ENCODE data around the gene PDE11A.
"Not testable (repeated sequence)": the region's sequence is repeated elsewhere in the genome, so short reads cannot be mapped to it uniquely, and the experiment has no call there.

PDE11A gene

GRCh38 chr2:178074123-178075005, 1.8 kb upstream of the PDE11A start:
- DNase-seq (ENCODE audit: low read depth) = no peak

- no peak for DNase-seq (ENCODE audit: low read depth)
Observed at GRCh38 chr2:178072000-178072382, 586 bp downstream of the PDE11A start.

- DNase-seq (ENCODE audit: low read depth) = no peak
Observed at GRCh38 chr2:178070824-178071223, 1.8 kb downstream of the PDE11A start.

DNA sequence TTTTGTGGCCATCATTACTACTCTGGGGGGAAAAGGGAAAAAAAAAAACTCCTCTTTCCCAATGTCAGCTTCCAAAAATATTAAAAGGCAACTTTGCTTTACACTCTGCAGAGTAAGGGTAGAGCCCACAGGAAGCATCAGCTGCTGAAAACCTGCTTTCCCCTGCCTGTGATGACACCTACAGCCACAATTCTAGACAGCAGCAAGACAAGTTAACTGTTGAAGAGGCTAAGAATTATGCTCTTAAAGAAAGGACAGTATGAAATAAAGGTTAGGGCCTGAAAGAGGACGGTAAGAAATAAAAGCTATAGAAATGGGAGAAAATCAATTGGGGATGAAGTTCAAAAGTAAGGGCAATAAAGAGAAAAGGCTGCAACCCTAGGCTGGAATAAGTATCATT, 3.0 kb downstream of the PDE11A start:
- DNase-seq (ENCODE audit: low read depth) = no peak

GRCh38 chr2:178068823-178069454, 3.6 kb downstream of the PDE11A start:
- no peak for DNase-seq (ENCODE audit: low read depth)

GRCh38 chr2:178066890-178067669, 5.5 kb downstream of the PDE11A start:
- DNase-seq (ENCODE audit: low read depth) = no peak

- no peak for DNase-seq (ENCODE audit: low read depth)
Observed at GRCh38 chr2:178066324-178066723, 6.3 kb downstream of the PDE11A start.

DNA sequence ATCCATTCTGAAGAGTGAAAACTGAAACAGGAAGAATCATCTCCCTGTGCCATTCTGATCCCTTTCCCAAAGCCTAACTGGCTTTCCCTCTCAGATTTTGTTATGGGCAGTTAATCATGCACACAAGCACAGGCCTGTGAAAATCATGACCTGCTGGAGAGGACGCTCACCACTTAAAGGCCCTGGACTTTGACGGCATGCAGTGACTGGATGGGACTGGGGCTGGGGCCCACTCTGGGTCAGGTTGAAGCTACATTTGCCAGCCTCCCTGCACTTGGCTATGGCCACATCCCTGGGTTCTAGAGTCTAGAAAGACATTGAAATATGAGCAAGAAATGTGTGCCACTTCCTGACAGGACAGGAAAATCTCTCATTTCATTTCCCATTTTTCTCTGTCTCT, 12.9 kb downstream of the PDE11A start:
- no peak for DNase-seq (ENCODE audit: low read depth)

DNA sequence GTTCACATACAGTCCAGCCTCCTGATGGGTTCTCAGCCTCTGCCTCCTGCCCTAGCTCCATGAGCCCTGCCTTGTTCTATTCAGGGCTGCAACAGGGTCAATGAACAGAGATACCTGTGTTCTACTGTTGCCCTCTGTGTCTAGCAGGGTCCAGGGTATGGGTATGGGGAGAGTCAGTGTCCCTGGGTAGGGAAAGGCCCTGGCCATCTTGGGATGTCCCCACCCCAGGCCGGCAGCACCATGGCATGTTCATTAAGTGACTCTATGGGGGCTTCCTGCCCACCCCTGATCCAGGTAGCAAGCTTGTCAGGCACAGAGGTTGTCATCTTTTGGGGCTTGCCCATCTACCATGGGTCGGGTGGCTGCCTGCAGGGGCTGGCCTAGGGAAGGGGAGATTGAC, 13.5 kb downstream of the PDE11A start:
- DNase-seq (ENCODE audit: low read depth) = no peak

DNA sequence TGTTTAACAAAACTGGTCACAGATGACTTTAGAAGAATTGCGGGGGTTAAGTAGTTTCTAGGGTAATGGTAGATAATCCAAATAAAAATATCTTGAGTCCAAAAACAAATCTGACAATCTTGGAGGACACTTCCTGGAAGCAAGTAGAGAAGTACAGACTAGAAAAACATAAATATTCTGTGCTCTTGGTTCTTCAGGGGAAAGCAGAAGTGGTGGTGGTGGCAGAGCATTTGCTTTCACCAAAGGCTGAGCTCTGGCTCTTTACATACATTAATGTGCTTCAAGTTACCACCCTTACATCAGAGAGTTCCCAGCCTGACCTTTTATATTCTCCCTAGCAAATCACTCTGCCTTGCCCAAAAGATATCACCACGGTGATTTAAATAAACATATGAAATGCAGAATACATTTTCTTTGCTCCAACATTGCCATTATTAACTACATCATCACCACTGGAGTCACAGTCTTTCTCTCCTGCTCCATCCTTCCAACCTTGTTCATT, 15.3 kb downstream of the PDE11A start:
- DNase-seq (ENCODE audit: low read depth) = no peak

DNA sequence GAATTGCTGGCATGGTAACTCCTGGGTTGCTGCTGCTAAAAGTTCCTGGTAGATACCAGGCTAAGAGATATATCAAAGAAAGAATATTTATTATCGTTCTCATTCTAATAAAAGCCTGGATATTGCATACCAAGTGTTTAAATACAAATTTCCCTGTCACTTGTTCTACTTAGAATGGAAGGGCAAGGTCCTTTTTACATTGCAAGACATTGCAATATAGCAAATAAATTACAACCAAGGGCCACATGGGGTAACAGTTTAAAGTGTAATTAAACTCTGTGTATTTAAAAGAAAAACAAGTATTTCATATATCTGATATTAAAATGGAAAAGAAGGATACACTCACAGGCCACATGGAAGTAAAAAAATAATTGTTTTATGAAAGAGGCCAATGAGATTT, 16.2 kb downstream of the PDE11A start:
- no peak for DNase-seq (ENCODE audit: low read depth)

DNA sequence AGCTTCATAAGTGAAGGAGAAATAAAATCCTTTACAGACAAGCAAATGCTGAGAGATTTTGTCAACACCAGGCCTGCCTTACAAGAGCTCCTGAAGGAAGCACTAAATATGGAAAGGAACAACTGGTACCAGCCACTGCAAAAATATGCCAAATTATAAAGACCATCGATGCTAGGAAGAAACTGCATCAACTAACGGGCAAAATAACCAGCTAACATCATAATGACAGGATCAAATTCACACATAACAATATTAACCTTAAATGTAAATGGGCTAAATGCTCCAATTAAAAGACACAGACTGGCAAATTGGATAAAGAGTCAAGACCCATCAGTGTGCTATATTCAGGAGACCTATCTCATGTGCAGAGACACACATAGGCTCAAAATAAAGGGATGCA, 21.3 kb downstream of the PDE11A start:
- not testable (repeated sequence) for DNase-seq (ENCODE audit: low read depth)

DNA sequence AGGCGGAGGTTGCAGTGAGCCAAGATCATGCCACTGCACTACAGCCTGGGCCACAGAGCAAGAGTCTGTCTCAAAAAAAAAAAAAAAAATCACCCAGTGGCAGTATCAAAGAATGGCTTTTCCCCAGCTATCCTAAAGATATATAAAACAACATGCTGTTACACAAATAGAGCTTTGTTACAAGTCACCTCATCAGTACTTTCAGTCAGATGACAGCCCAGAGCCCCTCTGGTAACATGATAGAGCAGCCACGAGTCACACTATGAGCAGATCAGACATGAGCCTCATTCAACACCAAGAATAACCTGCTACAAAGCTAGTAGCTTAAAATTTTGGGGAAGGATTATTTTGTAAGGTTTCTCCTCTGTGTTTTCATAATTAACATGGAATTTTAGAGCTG, 25.2 kb downstream of the PDE11A start:
- no peak for DNase-seq (ENCODE audit: low read depth)

- DNase-seq (ENCODE audit: low read depth) = no peak
Observed at GRCh38 chr2:178044836-178045235, 27.7 kb downstream of the PDE11A start.

- DNase-seq (ENCODE audit: low read depth) = no peak
Observed at GRCh38 chr2:178043266-178043665, 29.3 kb downstream of the PDE11A start.

GRCh38 chr2:178033583-178033982, 39.0 kb downstream of the PDE11A start:
- DNase-seq (ENCODE audit: low read depth) = not testable (repeated sequence)

DNA sequence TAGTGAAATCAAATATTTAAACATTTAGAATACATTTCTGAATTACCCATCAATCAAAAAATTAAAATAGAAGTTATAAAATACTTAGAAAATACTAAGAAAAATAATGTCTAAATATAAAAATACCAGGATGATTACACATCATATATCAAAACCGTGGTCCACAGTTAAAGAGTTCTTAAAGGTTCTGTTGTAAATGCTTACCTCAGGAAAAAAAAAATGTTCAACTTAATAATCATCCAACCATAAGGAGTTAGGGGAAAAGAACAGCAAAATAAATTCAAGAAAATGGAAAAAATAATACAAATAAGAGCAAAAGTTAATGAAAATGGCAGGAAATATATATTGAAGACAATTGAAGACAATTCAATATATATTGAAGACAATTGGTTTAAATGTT, 43.2 kb downstream of the PDE11A start:
- DNase-seq (ENCODE audit: low read depth) = no peak

DNA sequence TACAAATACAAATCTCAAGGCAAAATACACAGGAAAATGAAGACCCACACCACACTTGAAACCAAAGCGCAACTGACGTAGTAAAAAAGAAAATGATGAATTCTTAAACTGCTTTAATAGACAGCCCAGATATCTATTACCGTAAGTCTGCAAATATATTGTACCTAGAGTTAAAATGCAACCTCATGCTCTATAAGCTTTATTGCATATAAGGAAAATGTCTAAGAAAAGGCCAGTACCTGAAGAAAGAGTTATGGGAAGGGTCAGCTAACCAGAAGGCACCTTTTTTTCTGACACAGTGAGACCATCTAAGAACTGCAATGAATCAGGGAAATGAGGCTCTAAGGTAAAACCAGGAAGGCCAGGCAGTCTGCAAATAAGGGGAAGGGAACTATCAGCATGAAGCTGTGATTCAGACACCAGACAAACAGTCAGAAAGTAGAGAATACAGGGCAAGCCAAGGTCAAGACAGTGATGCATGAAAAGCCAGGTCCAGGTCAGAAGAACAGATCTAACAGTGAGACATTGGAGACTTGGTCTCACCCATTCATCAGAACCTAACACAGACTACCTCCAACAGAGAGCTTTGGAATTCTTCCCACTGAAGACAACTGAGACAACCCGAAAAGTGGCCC, 46.9 kb downstream of the PDE11A start:
- DNase-seq (ENCODE audit: low read depth) = no peak

GRCh38 chr2:178018141-178018540, 54.4 kb downstream of the PDE11A start:
- DNase-seq (ENCODE audit: low read depth) = no peak

- no peak for DNase-seq (ENCODE audit: low read depth)
Observed at GRCh38 chr2:178016612-178017011, 56.0 kb downstream of the PDE11A start.

GRCh38 chr2:178012639-178013038, 59.9 kb downstream of the PDE11A start:
- no peak for DNase-seq (ENCODE audit: low read depth)

DNA sequence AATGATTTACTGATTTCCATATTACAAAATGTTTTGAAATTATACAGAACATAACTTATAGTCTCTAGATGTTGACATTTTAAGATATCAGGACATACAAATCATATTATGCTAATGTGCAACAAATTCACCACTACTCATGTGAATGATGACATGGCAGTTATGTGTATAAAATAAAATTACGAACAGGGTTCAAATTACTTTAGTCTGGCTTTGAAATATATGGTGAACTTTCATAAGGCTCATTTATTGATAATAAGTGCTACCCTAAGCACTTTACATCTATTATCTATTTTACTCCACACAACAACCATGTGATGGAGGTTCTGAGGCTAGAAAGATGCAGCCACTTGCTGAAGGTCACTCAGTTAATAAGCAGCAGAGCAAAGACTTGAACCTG, 62.8 kb downstream of the PDE11A start:
- DNase-seq (ENCODE audit: low read depth) = no peak

Measured in CMK (cell line).